22Rv1 (cell line): ENCODE measurements around the gene GAB4.

Experiments
- H3K27ac ChIP-seq: fragments of 450-650 bp; 2 replicates; pipeline ENCODE4 v1.5.1; 2017
- ZFX ChIP-seq: fragments of 450-650 bp; IDR thresholded peaks from 2 replicates; pipeline ENCODE4 v1.6.1; 2017; ENCODE audit warnings: antibody characterized with exemption, borderline replicate concordance
- TF ChIP-seq, protein P1 (sequence below): fragments of 450-650 bp; IDR thresholded peaks from 2 replicates; pipeline ENCODE4 v1.5.1; 2017; ENCODE audit warnings: mild to moderate bottlenecking

GAB4 gene

DNA sequence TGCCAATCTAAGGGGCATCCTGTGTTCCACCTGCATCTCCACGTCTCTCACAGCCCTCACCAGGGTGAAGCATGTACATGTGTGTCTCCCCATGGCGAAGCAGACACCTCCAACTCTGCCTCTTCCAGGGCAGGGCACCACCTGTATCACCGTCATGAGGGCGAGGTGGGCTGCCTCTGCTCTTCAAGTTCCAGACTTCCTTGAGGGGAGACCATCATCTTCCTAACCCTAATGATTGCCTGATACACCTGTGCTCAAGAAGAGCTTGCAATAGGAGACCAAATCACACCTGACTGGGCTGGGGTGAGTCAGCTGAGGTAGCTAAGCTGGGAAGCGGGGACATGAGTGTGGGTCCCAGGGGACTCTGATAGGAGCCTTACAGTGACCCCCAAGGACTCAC lies 43.7 kb downstream of the GAB4 start:
- TF ChIP-seq ZFX = no peak
- TF ChIP-seq, protein P1, sequence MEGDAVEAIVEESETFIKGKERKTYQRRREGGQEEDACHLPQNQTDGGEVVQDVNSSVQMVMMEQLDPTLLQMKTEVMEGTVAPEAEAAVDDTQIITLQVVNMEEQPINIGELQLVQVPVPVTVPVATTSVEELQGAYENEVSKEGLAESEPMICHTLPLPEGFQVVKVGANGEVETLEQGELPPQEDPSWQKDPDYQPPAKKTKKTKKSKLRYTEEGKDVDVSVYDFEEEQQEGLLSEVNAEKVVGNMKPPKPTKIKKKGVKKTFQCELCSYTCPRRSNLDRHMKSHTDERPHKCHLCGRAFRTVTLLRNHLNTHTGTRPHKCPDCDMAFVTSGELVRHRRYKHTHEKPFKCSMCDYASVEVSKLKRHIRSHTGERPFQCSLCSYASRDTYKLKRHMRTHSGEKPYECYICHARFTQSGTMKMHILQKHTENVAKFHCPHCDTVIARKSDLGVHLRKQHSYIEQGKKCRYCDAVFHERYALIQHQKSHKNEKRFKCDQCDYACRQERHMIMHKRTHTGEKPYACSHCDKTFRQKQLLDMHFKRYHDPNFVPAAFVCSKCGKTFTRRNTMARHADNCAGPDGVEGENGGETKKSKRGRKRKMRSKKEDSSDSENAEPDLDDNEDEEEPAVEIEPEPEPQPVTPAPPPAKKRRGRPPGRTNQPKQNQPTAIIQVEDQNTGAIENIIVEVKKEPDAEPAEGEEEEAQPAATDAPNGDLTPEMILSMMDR = no peak
- no peak overlapping the region for H3K27ac ChIP-seq

DNA sequence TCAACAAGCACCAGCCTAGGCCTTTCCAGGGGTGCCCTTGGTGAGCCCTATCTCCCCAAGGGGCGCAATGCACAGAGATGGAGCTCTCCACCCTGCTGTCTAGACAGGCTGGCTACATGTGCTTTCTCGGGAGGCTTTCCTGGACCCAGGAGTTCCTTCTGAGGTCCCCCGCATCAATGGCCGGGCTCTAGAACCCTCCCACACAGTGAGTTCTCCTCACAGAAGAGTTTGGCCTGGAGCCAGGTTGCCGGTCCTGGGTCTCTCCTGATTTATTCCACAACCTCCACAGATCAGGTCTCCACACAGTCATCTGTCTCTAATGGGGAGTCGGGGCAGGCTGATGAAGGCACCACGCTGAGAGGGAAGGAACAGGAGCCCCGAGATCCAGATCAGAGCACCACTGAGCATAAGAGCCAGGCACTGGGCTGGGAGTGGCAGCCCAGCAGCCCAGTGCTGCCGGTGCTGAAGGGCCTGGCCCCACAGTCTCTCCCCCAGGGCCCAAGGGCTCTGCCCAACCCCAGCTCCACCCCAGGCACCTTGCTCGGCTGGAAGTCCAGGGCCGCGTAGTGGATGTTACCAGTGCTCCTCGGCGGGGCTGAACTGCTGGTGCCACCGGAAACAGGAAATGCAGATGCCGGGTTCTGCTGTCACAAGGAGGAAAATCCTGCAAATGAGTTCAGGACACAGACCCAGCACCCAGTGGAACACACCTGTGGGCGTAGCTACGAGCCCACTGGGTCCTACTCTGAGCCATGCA lies 44.7 kb downstream of the GAB4 start:
- TF ChIP-seq ZFX = no peak
- TF ChIP-seq, protein P1 = no peak
- no peak overlapping the region for H3K27ac ChIP-seq

DNA sequence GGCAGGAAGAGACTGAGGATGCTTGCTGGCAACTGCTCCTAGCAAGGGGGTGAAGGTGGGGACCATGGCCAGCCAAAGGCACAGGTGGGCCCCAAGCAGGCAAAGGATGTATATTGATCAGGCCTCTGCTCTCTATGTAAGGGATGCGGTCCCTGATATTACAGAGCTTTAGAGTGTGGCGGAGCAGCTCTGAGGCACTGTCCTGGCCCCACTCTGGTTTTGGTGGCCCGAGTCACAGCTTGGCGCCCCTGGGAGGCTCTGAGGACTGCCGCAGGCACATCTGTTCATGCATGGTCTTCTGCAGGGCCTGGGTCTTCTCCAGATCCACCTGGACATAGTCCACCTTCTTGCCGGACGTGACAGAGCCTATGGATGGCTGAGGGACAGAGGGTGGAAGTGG lies 45.5 kb downstream of the GAB4 start:
- H3K27ac ChIP-seq = no peak overlapping the region
- no peak for TF ChIP-seq ZFX
- TF ChIP-seq, protein P1 = no peak

DNA sequence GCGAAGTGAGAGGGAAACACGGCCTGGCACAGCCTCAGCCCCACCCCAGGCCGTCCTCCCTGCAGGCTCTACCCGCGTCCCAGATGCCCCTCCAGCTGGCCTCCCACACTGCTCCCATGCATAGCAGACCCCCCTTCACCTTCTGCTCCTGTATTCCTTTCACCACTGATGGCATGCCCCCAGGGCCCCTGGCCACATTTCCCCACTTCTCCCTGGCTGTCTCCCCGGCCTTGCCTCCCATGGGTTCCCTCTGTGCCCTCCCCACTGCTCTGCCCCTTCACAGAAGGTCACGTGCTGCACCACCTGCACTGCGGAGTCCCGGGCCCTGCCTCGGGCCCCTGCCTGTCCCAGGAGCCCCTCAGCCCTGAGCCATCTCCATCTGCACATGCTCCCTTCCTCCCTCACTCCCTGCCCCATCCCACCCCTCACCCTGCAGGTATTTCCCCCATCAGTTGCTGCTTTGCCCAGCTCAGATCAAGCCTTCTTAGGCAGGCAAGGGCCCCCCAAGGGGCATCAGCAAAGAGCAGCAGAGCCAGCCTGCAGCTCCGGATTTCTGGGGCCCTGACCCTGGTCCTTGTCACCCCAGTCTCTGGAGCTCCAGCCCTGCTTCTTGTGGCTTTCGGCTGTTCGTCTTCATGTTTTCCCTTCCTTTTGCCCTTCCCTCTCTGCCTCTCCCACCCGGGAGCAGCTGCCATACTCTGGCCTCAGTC lies 46.4 kb downstream of the GAB4 start:
- TF ChIP-seq ZFX = no peak
- TF ChIP-seq, protein P1 = no peak
- H3K27ac ChIP-seq = no peak overlapping the region

DNA sequence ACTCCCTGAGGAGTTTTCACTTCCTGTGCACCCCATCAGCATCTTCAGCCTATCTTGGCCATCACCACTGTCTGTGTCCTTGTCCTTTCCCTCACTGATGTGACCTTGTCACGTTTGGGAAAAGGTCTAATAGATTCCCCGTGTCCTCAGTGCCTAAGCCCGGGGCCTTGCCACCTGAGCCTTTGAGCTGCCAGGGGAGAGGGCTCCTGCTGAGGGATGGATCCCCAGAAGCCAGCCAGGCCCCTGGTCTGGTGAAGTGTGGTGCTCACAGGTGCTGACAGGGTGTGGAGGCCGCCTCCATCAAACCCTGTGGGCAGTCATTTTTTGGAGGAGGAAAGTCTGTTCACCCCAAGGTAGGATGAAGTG lies 47.2 kb downstream of the GAB4 start:
- no peak for TF ChIP-seq ZFX
- TF ChIP-seq, protein P1 = no peak
- H3K27ac ChIP-seq = no peak overlapping the region

DNA sequence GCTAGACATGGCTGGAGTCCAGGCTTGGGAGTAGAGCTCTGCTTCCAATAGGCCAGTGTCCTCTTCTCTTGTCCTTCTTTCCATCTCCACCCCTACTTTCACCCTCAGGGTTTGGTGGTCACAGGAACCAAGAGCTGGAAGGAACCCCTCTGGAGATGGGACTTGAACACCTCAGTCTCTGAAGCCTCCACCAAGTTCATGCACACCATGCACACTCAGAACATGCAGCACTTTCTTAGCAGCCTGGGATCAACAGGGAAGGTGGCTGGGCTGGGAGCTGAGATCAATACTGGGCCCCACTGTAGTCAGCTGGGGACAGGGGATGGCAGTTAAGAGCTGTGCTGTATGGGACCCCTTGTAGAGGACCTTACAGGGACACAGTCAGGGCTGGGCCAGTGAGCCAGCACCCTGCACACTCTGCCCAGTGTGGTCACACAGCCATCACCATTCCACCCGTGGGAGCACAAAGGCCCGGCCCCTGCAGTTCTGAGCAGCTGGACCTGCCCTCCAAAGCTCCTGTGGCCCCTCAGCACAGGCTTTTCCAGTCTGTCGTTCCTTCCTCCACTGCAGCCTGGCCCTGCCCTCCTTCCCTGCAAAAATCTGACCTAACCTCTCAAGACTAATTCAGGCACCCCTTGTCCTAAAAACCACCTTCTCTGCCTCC lies 47.7 kb downstream of the GAB4 start:
- no peak overlapping the region for H3K27ac ChIP-seq
- no peak for TF ChIP-seq ZFX
- TF ChIP-seq, protein P1 = no peak
